ENCODE data around the gene UROC1. TPM values are rescaled to one million over a fixed set of nuclear protein-coding genes. Genes with fewer than 3 reads are reported as not detected.

UROC1 gene
- total RNA-seq, 1 donor from 2014 or later: not detected

- POLR2A ChIA-PET: no interaction called here
Observed at GRCh38 chr3:126490619-126491018, 27.0 kb downstream of the UROC1 start.

GRCh38 chr3:126488886-126489569, 28.5 kb downstream of the UROC1 start:
- Mint-ChIP-seq H3K36me3 (ENCODE audit: low read depth) (no peaks in the 10 kb centered on the region), H3K27me3 (no peaks in the 10 kb centered on the region), H3K4me3 (no peak overlapping the region), H3K4me1 (peaks cover 5% of the 10 kb centered on the region), H3K27ac (no peak overlapping the region), H3K9me3 (no peaks in the 10 kb centered on the region)
- TF ChIP-seq CTCF (IDR thresholded peaks at IDR 0.05): no peak
- ATAC-seq (ENCODE audit: low read depth) (no peak), DNase-seq (no peak)
- intact Hi-C loops (cut with micrococcal nuclease): no loop called here
- ChIA-PET POLR2A (no interaction called here), CTCF (no interaction called here)

More at GRCh38 chr3:126490619-126491018, 27.0 kb downstream of the UROC1 start:
- H3K36me3 Mint-ChIP-seq (ENCODE audit: low read depth): no peaks in the 10 kb centered on the region
- peaks cover 5% of the 10 kb centered on the region for H3K4me1 Mint-ChIP-seq
- H3K9me3 Mint-ChIP-seq: no peaks in the 10 kb centered on the region
- no peaks in the 10 kb centered on the region for H3K27me3 Mint-ChIP-seq
- no peak overlapping the region for H3K27ac Mint-ChIP-seq
- TF ChIP-seq CTCF (IDR thresholded peaks at IDR 0.05): no peak
- DNase-seq (no peak), ATAC-seq (ENCODE audit: low read depth) (no peak)
- intact Hi-C loops (cut with micrococcal nuclease): no loop called here
- no peak overlapping the region for H3K4me3 Mint-ChIP-seq
- CTCF ChIA-PET: no interaction called here

GRCh38 chr3:126488185-126488584, 29.4 kb downstream of the UROC1 start:
- ChIA-PET POLR2A (no interaction called here), CTCF (no interaction called here)
- TF ChIP-seq CTCF (IDR thresholded peaks at IDR 0.05): no peak
- no peaks in the 10 kb centered on the region for H3K9me3 Mint-ChIP-seq
- no peaks in the 10 kb centered on the region for H3K36me3 Mint-ChIP-seq (ENCODE audit: low read depth)
- H3K4me3 Mint-ChIP-seq: no peak overlapping the region
- intact Hi-C loops (cut with micrococcal nuclease): no loop called here
- H3K27ac Mint-ChIP-seq: no peak overlapping the region
- peaks cover 5% of the 10 kb centered on the region for H3K4me1 Mint-ChIP-seq
- DNase-seq (no peak), ATAC-seq (ENCODE audit: low read depth) (no peak)
- no peaks in the 10 kb centered on the region for H3K27me3 Mint-ChIP-seq

- TF ChIP-seq CTCF (IDR thresholded peaks at IDR 0.05): no peak
- Mint-ChIP-seq H3K36me3 (ENCODE audit: low read depth) (no peaks in the 10 kb centered on the region), H3K4me1 (peaks cover 5% of the 10 kb centered on the region), H3K4me3 (no peak overlapping the region), H3K9me3 (no peaks in the 10 kb centered on the region), H3K27me3 (no peaks in the 10 kb centered on the region), H3K27ac (no peak overlapping the region)
- ATAC-seq (ENCODE audit: low read depth): no peak
- ChIA-PET POLR2A (no interaction called here), CTCF (no interaction called here)
- intact Hi-C loops (cut with micrococcal nuclease): no loop called here
- no peak for DNase-seq
Observed at GRCh38 chr3:126487151-126487771, 30.3 kb downstream of the UROC1 start.

- H3K36me3 Mint-ChIP-seq (ENCODE audit: low read depth): no peaks in the 10 kb centered on the region
- H3K4me3 Mint-ChIP-seq: no peak overlapping the region
- ChIA-PET CTCF (no interaction called here), POLR2A (no interaction called here)
- no peak for ATAC-seq (ENCODE audit: low read depth)
- H3K27me3 Mint-ChIP-seq: no peaks in the 10 kb centered on the region
- no peak overlapping the region for H3K27ac Mint-ChIP-seq
- no peak for DNase-seq
- intact Hi-C loops (cut with micrococcal nuclease): no loop called here
- no peak for TF ChIP-seq CTCF (IDR thresholded peaks at IDR 0.05)
- peaks cover 5% of the 10 kb centered on the region for H3K4me1 Mint-ChIP-seq
- H3K9me3 Mint-ChIP-seq: no peaks in the 10 kb centered on the region
Observed at GRCh38 chr3:126486360-126486847, 31.2 kb downstream of the UROC1 start.
